Eye (tissue), 1 donor: ENCODE data around the gene MEOX2.

Experiments used
- DNase-seq: peaks from one replicate; pipeline ENCODE4 v3.0.0-alpha.2; 2015

Gene MEOX2

DNA sequence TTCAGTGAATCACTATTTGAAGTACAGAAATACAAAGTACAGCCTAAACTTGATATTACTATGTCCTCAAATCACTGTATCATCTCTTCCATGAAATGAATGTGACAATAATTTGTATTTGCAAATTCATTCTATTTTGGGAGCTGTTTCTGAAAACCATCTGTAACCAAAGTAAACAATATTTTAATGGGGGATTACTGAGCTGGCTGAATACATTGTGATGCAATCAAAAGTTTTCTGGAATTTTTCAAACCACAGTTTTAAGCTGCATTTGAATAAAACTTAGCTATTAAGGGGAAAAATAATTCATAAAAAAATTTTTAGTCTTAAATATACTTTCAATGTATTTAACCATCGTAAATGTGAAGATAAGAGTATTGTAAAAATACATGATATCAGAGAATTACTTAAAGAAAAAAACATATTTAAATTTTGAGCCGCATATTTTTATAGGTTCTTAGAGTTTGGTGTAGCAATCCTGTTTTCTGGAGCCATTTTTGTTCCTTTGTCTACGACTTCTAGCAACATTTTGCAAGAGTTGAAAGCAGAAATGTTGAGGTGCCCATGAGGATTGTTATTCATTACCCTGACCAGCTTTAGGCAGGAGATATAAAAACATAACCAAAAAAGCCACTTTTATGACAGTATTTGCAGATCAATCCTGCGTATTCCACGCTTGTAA, 78.8 kb downstream of the MEOX2 start:
- no peak for DNase-seq

DNA sequence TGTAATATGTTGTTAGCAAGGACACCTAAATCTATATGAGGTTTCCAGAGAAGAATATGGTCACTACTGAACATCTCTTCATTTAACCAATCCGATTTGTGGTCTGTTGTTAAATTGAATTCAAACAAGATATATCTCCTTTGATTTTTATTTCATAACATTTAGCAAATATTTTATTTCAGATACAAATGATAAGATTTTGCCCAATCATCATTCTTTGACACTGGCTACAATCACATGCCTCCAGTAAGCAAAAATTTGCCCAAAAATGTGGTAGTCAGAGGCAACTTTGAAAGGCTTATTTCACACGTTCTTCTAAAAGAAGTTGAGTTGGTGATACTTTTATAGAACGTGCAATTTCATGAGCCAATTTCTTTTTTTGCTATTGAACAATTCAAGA, 79.9 kb downstream of the MEOX2 start:
- DNase-seq, result no peak

DNA sequence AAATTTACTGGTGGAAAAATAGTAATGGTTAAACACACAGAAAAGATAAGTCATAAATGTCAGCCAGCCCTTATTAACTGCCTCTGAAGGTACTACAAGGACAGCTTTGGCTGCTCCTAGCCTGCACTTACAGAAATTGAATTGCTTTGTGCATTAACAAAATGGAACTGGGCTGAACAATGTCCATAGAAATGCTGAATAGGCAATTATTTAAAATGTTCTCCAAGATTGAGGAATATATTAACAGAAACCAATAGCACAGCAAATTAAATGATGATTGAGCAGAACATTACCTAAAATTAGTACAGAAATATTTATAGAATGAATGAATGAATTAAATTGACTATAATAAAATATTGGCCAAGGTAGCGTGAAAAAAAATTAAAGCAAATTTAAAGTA, 82.3 kb downstream of the MEOX2 start:
- DNase-seq, result no peak

DNA sequence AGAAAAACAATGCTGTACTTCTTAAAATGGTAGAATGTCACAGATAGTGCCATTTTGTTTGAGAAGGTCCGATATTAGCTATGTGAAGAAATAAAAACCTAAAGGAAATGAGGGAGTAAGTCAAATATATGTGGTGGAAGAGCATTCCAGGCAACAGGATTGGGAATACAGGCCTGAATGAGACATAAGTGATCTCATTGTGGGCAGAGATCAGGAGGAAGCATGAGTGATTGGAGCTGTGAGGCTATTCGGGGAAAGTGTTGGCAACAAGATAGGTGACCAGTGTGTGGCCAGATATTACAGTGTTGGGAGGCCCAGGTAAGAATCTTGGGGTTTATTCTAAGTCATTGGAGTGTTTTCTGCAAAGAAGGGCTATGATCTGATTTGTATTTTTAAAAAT, 83.4 kb downstream of the MEOX2 start:
- no peak for DNase-seq

DNA sequence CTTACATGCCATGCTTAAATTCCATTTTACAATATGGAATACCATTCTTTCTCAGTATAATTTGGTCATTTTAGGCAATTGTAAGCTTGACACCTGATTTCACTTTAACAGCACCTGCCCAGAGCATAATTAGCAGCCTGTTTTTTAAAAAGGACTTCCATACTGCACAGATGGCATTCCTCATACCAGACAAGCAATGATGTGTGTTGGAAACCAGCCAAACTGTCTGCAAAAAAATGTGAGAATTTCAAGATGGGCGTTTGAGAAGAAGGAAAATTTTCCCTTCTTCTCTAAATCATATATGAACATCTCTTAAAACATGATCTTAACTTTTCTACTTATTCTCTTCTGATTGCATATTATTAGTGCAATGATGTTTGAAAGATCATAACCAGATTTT, 84.2 kb downstream of the MEOX2 start:
- peak; percentile 54 for DNase-seq

DNA sequence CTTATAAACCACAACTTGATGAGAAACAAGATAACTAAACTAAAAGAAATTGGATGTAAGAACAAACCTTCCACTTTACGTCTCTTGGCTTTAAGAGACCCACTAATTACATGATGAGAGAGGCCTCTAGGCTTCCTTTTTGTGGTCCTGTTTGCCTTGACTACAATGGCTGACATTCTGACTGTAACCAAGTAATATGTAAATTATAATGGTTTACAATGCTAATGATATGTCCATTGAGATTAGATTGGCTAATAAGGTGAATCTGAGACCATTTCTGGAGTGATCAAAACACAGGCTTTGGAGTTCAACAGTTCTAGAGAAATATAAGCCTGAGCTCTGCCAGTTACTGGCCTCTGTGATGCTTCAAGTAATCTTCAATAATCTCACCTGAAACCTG, 85.3 kb downstream of the MEOX2 start:
- no peak for DNase-seq

DNA sequence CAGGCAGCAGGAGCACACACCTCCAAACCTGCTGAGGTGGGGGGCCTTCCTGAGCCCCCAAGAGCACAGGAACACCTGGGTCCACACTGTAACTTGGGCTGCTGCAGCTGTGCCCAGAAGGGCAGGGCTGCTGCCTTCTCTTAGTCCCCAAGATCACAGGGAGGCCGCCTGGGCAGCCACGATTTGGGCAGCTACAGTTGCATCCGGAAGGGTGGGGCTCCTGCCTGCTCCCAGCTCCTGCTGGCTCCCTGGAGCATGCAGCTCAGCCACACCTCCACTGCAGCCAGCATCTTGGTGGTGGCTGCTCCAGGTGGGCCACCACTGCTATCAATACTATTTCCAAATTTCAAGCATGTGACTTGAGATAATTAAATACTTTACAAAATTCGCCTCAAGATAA, 86.2 kb downstream of the MEOX2 start:
- no peak for DNase-seq

DNA sequence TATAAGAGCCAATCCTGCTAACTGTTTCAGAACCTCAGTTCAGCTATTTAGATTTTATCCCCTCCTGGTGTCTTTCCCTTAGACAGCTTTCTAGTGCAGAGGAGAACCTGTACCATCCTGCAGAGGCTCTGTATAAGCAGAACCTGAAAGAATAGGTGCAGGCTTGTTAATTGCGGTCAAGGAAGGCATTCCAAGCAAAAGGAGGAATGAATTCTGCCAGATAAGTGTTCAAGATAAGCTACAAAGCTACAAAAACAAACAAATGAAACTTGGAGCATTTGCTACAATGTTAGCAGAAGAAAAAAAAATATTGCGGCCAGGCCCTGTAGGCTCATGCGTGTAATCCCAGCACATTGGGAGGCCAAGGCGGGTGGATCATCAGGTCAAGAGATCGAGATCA, 92.0 kb downstream of the MEOX2 start:
- no peak for DNase-seq

DNA sequence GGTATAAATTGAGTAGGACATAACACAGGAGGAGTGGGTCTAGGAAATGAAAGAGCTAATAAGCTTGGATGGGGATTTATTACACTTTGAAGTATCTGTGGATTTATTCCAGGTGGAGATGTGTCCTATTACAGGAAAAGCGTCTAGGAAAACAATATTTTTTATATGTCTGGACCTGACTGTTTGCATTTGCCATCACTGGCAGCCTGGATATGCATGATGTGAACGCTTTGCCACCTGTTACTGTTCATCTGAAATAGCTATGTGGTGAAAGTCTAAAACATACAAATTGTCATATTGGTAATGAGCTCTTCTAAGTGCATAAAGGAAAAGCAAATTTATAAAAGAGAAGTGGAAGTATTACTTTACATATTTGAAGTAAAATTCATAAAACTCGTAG, 93.1 kb downstream of the MEOX2 start:
- DNase-seq, result no peak

DNA sequence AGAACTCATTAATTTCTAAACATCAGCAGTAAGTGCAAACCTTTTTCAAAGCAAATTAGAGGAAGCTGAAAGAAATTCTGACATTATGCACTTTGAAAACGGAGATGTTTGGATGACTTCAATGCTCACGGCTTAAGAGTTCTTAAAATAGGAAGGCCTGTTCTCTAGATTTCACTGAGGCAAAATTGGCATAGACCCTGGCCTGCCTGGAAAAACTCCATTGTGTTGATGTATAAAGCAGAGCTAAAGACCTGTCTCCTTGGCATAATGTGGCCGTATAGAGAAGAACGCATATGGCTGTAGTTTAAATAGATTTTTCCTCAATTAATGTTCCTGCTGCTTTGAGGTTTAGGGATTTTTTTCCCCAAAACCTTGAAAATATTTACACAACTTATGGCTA, 100.2 kb downstream of the MEOX2 start:
- no peak for DNase-seq

DNA sequence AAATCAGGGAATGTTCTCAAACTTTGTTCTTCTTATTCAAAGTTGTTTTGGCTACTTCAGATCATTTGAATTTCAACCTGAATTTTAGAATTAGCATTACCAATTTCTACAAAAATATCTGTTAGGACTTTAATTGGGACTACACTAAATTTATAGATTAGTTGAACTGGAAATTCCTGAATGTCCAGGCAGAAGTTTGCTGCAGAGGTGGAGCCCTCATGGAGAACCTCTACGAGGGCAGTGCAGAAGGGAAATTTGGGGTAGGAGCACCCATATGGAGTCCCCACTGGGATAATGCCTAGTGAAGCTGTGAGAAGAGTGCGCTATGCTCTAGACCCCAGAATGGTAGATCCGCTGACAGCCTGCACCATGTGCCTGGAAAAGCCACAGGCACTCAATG, 101.9 kb downstream of the MEOX2 start:
- DNase-seq, result no peak

DNA sequence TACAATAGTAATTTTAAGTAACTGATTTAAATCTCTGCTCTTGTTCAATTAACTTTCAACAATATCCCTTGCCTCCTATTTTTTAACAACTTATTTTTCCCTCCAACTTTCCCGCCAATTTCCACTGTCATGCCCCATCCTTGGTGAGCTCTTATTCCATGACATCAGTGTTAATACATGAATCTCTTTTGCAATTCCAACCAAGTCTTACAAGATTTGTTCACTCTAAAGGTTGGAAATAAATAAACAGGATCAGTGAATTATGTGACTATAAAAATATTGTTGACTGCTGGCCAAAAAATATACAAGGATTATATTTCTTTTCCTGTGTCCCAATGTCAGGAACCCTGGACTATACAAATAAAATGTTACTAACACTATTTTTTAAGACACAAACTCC, 103.7 kb downstream of the MEOX2 start:
- DNase-seq, result no peak

DNA sequence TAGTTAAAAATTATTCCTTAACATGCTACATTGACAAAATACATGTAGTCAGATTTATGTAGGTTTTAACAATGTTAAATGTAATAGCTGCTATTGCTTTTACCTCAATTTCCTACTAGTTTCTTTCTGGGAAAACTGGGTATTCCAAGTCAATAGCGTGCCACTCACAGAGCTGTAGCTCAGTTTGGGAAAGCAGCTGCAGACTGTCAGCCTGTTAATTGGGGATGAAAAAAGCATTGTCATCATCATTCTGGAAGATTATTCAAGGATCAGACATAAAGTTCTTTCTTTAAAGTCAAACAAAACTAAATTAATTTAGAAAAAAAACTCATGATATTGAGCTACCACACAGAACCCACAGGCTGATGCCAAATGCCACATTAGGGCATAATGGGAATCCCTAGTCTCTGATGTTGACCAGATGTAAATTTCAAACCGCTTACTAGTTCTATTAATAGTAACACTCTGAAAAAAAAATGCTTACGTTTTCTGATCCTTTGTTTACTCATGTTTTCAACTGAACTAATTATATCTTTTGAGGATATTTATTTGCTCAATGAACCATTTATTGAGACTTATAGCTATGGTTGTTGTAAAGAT, 105.0 kb downstream of the MEOX2 start:
- DNase-seq, result no peak

DNA sequence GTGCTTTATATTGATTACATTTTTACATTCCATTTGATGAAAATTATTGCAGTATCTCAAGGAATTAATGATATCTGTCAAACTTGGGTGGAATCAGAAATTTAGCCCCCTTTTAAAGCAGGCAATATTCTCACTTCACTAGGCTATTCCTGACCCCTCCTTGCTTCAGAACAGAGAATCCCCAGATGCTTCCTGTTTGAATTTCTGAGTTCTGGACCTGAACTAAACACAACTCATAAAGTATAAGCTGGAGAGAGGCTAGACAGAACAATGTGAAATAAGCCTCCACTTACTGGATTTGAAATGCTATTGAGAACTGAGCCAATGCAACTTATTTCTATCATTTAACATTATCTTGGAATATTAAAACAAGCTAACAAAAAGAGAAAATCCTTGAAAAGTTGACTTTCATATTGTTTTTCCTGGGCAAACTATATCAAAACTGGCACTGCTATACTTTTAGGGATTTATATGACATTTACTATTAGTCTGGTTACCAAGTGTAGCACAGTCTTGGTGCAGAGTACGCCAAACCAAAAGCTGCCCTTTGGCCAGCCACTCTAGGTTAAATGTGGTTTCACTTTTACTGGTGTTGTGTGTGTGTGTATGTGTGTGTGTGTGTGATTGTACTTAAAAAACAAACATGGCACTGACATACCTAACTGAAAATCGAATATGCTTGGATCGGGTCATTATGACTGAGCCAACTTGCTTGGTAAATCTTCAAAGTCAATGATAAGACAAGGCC, 105.7 kb downstream of the MEOX2 start:
- DNase-seq, result no peak

DNA sequence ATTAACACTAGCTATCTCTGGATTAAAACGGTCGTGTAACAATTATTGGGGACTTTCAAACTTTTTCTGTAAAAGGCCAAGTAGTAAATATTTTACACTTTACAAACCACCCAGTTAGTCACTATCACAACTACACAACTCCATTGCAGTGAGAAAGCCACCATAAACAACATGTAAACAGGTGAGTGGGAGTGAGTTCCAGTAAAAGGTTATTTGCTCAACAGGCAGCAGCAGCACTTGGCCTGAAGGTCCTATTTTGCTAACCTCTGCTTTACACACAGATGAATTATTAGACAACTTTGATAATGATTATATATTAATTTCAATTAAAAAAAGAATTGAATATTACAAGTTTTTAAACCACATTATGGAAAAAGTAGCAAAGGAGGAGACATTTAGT, 108.9 kb downstream of the MEOX2 start:
- no peak for DNase-seq

DNA sequence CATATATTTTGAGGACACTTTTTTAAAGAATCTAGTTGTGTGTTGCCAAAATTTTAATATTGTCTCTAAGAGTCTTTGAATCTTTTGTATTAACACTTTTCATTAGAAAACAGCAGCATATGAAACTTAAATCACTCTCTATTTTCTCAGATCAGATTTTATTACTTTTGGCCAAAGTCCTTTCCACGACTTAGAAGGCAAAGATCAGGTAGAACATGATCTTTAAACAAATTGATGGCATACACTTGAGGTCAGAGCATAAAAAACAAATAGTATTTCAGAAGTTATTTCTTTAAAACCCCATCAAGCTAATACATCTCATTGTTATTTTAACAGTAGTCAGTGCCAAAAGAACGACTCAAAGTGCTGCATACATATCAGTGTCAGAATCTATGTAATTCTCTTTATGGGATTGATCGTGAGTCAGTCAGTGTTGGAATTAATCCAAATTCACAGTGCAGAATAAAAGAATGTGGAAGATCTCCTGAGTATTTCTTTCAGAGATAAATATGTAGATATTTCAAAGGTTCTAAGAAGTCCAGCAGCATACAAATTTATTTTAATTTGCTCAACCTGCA, 115.1 kb downstream of the MEOX2 start:
- no peak for DNase-seq

DNA sequence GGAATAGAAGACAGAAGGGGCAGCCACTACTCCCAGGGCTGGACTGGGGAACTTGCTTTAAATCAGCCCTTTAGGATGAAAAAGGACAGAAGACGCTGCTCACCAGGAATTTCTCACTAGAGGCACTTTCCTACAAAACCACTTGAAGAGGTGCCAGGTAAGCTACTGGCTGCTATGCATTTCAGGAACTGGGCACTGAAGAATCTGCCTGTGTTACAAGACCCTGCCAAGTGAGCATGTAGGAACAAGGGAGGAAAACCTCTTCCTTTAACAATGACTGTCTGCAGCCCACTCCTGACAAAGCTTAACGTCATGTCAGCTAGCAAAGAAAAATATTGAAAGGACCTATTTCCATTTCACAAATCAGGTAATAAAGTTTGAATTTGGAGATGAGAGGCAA, 118.8 kb downstream of the MEOX2 start:
- no peak for DNase-seq

DNA sequence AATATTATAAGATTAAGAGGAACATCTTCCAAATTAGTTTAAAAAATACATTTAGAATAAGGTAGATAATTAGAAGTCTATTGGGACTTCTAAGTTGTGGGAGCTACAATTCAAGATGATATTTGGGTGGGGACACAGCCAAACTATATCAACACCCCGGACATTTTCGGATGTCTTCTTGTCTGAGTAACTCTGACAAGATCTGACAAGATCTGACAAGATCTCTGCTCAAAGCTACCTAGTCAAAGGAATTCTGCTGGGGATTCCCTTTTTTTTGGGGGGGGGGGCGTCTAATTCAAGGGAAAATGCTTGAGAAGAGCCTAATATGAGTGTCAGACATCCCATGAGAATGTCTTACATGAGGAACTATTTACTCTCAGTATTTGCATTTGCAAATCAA, 119.4 kb downstream of the MEOX2 start:
- DNase-seq, result no peak

DNA sequence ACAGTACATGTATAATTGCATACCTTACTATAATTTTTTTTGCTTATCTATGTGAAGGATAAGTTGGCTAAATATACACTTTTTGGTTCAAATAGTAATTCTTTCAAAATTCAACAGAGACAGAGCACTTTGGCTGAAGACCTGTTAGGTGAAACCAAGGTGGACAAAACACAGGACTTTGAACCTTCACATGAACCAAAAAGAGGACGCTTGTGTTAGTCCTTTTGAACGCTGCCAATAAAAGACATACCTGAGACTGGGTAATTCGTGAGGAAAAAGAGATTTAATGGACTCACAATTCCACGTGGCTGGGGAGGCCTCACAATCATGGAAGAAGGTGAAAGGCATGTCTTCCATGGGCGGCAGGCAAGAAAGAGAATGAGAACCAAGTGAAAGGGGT, 120.0 kb downstream of the MEOX2 start:
- DNase-seq, result no peak

DNA sequence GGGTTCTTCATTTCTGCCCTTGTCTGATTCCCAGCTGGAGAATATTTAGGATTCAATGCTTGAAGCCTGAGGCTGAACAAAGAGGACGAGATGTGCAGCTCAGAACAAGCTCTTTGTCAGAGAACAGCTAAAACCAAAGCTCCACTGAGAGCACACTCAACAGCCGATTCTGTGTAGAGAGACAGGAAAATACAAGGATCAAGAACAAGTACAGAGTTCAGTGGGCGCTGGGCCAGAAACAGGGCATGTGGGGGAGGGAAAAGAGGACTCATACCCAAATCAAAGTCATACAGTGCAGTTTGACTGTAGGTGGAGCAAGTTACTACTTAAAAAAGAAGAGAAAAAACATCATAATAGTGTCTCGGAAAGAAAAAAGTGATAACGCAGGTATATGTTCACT, 124.6 kb downstream of the MEOX2 start, which contains the start of gene AGMO:
TSS of gene AGMO (minus strand) at position 181 of the 400 bp plus-strand sequence.
- DNase-seq, result no peak
